HG03575 (cell line): ENCODE data around the gene NEU4.
"Not testable (repeated sequence)": the region's sequence is repeated elsewhere in the genome, so short reads cannot be mapped to it uniquely, and the experiment has no call there.

ENCODE experiments used
- ATAC-seq: cut with Tn5 transposase; IDR thresholded peaks from one replicate; pipeline ENCODE4 v1.9.1; 2021; ENCODE audit not compliant: unreplicated experiment, insufficient number of reproducible peaks, low FRiP score; ENCODE audit errors: extremely low read depth

NEU4 gene, protein sequence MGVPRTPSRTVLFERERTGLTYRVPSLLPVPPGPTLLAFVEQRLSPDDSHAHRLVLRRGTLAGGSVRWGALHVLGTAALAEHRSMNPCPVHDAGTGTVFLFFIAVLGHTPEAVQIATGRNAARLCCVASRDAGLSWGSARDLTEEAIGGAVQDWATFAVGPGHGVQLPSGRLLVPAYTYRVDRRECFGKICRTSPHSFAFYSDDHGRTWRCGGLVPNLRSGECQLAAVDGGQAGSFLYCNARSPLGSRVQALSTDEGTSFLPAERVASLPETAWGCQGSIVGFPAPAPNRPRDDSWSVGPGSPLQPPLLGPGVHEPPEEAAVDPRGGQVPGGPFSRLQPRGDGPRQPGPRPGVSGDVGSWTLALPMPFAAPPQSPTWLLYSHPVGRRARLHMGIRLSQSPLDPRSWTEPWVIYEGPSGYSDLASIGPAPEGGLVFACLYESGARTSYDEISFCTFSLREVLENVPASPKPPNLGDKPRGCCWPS

DNA sequence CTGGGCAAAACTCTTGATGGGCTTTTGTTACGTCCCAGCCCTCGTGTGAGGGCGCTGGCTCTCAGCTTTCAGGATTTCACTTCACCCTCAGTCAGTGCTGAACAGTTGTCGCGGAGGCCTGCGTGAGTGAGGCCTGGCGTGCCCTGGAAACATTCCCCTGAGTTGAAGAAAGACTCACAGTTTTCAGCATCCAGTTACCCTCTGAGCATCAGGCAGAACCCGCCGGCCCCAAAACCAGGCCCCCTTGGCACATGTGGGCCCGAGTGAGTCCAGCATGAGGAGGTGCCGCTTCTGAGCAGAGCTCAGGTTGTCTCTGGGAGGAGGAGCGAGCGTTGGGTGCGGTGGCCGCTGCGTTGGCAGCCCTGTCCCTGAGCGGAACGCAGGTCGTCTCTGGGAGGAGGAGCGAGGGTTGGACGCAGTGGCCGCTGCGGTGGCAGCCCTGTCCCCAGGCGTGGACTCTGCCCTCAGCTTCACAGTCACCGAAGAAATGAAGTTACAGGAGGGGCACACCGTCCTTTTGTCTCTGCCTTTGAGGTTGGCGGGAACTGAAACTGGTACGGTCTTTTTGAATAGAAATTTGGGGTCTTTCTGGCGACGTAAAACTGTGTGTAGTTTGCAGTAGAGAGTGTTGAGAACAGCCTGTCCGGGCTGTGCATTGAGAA is at the start of gene NEU4:
Gene NEU4 (plus strand): TSS at position 473 of the 662 bp plus-strand sequence. CDS start 5,292 bp downstream, outside the sequence.
- no peak for ATAC-seq

DNA sequence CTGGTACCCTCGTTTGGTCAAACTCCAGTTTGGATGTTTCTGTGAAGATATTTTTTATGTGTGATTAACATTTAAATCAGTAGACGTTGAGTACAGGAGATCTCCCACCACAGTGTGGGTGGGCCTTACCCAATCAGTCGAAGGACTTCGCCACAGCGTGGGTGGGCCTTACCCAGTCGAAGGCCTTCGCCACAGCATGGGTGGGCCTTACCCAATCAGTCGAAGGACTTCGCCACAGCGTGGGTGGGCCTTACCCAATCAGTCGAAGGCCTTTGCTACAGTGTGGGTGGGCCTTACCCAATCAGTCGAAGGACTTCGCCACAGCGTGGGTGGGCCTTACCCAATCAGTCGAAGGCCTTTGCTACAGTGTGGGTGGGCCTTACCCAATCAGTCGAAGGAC is 49.1 kb upstream of the NEU4 start:
- ATAC-seq, result not testable (repeated sequence)

DNA sequence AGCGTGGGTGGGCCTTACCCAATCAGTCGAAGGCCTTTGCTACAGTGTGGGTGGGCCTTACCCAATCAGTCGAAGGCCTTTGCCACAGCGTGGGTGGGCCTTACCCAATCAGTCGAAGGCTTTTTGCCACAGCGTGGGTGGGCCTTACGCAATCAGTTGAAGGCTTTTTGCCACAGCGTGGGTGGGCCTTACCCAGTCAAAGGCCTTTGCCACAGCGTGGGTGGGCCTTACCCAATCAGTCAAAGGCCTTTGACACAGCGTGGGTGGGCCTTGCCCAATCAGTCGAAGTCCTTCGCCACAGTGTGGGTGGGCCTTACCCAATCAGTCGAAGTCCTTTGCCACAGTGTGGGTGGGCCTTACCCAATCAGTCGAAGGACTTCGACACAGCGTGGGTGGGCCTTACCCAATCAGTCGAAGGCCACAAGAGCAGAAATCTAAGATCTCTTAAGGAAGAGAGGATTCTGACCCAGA is 48.7 kb upstream of the NEU4 start:
- ATAC-seq, result no peak

DNA sequence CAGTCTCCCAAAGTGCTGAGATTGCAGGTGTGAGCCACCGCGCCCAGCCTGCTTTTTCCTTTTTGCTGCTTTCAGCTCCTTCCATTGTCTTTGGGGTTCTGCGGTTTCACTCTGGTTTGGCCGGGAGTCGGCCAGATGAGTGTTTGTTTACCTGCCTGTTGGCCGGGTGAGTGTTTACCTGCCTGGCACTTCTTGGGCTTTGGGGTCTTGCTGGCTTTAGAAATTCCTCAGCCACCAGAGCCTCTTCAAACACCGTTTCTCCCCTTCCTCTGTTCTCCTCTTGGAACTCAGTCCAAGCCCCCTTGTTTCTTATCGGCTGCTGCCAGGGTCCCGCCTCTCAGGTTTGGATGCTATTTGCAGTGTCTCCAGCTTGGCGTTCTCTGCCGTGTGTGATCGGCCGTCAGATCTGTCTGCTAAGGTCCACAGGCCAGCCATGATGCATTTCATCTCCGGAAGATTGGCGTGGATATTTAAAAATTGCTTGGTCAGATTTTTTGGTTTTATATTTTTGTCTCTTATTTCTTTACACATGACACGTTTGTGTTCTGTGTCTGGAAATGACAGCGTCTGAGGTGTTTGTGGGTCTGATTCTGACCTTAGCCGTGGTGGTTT is 46.6 kb upstream of the NEU4 start:
- ATAC-seq, result no peak

DNA sequence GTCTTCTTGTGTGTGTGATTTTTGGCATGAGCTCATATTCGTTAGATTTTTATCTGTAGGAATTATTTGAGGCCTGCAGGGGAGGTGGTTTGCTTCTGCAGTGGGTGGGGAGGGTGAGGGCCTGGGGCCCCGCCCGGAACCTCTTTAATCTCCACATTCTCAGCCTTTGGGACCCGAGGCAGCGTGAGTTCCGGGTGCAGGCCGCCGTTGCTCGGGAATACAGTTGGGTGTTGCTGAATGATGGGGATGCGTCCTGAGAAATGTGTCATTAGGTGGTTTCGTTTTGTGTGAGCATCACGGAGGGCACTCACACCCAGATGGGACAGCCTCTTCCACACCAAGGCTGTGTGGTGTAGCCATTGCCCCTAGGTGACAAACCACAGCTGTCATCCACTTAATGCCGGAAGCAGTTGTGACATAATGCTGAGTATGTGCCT is 46.0 kb upstream of the NEU4 start:
- ATAC-seq, result no peak

DNA sequence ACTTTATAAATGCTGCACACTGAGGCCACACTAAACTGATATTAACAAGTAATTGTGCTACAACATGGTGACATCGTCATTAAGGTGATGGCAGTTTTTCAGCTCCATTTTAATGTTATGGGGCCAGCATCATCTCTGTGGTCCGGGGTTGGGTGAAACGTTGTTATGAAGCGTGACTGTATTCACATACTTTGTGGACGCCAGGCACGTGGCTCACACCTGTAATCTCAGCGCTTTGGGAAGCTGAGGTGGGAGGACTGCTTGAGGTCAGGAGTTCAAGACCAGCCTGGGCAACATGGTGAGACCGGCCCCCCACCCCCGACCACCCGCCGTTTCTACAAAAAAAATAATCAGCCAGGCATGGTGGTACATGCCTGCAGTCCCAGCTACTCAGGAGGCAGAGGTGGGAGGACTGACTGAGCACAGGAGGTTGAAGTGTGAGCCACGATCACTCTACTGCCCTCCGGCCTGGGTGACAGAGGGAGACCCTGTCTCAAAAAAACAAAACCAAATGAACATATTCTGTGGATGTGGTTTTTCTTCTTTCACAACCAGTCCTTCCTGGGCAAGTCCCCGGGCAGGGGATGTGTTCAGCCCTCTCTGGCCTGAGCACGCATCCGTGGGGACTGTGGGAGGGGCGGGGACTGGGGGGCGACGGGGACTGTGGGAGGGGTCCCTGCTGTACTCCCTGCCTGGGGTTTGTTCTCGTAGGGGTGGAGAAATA is 45.3 kb upstream of the NEU4 start:
- ATAC-seq, result no peak

DNA sequence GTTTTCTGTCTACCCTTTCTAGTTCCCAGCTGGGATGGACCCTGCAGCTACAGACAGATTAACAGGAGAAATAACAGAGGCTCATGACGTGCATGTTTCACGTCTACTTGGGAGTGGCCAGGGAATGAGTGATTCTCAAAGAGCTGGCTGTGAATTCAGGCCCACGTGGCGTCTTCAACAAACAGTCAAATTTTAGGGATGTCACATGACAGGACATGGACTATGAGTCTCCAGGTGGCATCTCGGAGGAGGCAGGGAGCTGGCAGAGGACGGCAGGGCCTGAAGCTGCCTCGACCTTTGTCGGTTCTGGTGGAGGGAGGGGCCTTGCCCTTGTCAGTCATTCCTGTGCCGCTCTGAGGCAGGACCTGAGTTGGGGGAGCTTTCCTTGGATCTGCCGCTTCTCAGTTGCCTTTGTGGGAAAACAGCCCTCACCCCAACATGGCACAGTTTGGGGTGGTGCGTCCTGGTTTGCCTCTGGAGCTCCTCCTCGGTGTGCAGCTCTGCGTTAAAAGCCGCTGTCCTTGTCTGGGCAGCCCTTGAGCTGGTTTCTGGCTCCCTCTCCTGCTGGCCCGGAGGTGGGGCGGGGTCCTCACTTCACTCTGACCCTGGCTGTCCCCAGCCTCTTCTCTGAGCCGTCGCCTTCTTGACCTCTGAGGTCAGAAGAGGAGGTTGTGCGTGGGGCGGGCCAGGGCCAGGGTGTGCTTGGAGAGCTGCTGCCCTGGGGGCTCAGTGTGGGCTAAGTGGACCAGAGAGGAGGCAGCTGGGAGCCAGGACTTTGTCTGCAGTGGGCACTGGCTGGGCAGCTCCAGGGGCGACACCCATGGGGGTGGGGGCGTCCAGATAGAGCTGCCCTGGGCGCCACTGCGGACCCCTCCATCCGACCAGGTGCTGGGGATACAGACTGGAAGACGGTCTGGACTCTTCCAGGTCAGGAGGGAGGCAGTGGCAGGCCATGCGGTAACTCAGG is 44.4 kb upstream of the NEU4 start:
- no peak for ATAC-seq

DNA sequence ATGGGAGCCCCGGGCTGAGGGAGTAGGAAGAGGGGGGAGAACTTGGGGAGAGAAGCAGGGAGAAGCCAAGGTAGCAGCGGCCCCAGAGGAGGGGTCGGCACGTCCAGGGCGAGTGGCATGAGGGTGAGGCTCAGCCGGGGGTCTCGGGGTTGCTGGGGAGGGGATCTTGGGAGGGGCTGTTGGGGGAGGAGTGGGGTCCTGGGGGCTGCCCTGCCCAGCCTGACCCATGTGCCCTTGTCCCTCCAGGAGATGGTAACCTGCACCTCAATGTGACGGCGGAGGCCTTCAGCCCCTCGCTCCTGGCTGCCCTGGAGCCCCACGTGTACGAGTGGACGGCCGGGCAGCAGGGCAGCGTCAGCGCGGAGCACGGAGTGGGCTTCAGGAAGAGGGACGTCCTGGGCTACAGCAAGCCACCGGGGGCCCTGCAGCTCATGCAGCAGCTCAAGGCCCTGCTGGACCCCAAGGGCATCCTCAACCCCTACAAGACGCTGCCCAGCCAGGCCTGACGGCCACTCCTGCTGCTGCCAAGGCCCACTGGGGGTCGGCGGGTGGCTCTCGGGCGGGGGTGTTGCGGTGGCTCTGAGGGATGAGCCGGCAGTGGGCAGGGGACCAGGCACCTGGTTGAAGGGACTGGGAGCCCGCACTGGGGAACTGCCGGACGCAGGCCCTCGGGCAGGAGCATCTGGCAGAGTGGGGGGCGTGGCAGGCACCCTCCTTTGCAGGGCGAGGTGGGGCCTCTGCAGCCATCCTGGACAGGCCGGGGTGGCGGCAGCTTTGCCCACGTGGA is 41.3 kb upstream of the NEU4 start:
- ATAC-seq, result no peak

DNA sequence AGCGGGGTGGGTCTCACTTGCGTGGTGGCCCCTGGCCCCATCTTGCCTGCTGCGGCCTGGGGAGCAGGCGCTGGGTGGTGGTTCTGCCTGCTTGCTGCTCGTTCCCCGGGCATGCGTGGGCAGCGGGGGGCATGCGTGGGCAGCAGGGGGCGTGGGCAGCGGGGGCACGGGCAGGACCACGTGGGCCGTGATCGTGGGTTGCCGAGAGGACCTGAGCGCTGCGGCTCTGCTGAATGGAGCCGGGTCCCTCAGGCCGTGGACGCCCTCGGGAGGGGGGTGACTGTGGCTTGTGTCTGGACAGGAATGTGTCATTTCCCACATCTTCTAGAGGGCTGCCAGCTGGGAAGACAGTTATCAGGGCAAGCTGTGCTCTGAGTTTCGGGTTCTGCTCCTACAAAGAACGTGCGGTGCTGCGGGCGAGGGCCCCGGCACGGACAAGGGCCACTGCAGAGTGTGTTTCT is 40.7 kb upstream of the NEU4 start:
- ATAC-seq, result no peak

DNA sequence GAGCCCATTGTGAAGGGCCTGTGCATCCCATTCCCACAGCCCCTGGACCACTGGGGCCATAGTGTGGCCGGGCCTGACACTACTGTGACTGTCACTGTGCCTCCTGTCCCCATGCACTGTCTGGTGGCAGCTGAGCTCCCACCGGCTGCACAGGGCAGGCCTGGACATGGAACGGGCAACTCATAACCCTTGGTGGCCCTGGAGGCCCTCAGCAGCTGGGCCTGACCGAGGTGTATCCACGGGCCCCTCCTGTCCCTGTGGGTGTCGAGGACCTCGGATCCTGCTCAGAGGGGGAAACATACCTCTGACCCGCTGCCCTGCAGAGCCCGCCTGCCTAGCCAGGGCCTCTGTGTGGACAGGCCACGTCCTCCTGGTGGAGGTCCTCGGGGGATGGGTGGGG is 40.1 kb upstream of the NEU4 start:
- no peak for ATAC-seq

DNA sequence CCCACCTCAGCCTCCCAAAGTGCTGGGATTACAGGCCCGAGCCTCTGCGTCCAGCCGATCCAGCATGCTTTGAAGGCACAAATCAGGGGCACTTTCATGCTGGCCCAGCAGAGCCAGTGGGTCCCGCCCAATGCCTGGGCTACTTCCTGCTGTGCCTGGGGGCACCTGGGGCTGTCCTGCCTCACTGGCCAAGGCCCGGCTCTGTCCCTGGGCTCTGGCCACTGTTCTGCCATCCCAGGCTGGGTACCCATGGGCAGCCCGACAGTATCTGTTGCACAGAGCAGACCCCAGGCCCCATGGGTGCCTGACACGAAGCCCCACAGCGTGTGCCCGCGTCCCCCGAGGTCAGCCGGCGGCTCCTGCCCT is 39.2 kb upstream of the NEU4 start:
- ATAC-seq, result no peak

DNA sequence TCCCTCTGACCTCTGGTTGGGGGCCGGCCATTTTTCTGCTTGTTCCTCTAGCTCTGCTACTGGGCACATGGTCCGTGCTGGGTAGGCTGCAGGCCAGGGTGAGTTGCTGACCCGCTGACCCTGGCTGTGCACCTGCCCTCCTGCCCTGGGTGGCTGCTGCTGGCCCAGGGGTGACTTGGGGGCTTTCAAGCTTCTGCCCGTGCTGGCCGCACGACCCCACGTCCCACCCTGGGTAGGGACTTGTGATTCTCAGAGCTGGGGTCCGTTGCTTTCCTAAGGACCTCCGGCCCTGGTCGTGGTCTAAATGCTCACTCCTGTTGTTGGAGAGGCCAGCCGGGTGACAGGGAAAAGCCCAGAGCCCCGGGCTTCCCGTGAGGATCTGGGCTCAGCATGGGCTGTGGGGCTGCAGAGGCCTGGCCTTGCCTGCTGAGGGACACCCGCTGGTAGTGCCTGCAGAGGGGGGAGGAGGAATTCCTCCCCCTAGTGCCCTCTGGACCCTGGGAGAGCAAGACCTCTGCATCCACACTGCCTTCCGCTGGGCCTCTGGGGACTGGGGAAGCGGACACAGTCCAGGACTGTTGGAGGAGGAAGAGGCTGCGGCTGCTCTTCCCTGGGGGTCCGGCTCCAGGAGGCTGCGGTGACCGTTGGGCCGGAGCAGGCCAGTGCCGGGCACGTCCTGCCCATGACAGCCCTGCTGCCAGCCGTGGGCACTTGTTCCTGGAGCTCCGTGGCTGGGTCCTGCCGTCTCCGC is 38.6 kb upstream of the NEU4 start:
- ATAC-seq, result no peak

DNA sequence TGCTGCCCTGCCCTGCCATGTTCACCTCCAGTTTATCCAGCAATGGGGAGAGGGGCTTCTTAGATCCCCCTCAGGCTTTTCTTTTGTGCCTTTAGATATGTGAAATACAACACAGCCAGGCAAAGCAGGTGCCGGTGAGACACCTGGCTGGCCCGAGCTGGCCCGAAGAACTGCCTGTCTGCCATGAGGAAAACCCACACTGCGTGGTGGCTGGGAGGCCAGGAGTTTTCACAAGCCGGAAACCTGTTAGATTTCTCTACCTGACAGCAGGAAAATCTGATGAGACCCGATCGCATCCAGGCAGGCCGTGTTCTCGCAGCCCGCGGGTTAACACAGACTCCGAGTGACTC is 38.1 kb upstream of the NEU4 start:
- no peak for ATAC-seq

DNA sequence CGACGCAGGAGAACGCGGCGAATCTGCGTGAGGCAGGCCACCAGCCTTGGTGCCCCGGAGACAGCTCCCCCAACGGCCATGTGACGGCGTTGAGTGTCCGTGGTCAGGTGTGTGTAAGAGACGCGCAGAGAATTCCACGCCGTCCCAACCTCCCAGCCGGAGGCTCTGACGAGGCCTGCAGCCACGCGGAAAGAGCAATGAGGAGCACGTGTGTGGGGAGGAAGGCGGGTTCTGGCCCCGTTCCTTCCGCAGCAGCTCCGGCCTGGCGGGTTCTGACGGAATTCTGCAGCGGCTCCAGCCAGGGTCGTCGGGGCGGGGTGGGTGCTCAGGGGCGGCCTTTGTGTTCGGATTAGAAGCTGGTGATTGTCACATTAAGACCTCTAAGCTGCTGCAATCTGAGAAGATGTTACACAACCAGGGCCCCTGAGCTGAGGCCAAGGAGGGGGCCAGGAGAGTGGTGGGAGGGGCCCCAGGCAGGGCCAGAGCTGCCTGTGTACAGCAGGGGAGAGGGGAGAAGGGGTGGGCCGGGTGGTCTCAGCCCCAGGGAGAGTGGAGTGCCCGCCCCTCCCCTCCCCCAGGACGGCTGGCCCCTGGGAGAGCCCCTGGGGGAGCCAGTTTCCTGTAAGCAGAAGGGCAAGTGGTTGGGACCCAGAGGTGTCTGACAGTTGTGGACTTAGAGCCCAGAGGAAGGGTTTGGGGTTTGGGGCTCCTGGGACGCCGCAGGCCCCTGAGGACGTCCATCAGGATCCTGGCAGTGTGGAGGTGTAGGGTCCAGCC is 37.5 kb upstream of the NEU4 start:
- no peak for ATAC-seq

DNA sequence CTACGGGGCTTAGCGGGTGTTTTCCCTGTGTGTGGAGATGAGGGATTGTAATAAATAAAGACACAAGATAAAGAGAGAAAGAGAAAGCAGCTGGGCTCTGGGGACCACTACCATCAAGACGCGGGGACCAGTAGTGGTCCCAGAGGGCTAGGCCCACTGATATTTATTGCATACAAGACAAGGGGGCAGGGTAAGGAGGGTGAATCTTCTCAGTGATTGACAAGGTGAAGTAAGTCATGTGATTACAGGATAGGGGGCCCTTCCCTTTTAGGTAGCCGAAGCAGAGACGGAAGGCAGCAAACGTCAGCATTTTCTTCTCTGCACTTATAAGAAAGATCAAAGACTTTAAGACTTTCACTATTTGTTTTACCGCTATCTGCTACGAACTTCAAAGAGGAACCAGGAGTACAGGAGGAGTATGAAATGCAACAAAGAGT is 36.9 kb upstream of the NEU4 start:
- no peak for ATAC-seq
